K562 (cell line): ENCODE data around the gene TXNRD1. TPM values are rescaled to one million over a fixed set of nuclear protein-coding genes. Genes with fewer than 3 reads are reported as not detected.
A peak's percentile ranks its signal among the peaks of the same experiment; 100 is the strongest.

ENCODE experiments used
- ATAC-seq: fragments of 200-7000 bp; cut with Tn5 transposase; 3 replicates; pipeline ENCODE4 v1.9.1; 2020; ENCODE audit warnings: moderate library complexity
- BruUV-seq: library from RNA; stranded (reverse); fragments of 400-500 nt; replicated peaks from 2 replicates; lab custom pipeline; 2021; lab: Mats Ljungman, UMichigan
- CTCF ChIA-PET: fragments of 300-600 bp; formaldehyde crosslinking; extraction: SDS; loops from one replicate; lab custom pipeline; 2021; ENCODE audit warnings: low intra/inter-chr PET ratio; lab: Yijun Ruan, JAX
- POLR2A ChIA-PET: fragments of 300-600, 350-650 bp; sonication (Branson Sonifier 250); formaldehyde crosslinking; extraction: SDS; loops from one replicate; lab custom pipeline; 2021; ENCODE audit warnings: antibody characterized with exemption, inconsistent platforms; lab: Yijun Ruan, JAX
- DNase-seq, 4 experiments: peaks; one replicate each; pipeline versions ENCODE4 v3.0.0 to v3.0.0-alpha.2; 2011 to 2018; ENCODE audit warnings: low spot score in 3 of 4, mixed read lengths in 3 of 4; ENCODE audit errors: extremely low read depth in 1 of 4
- FAIRE-seq: peaks from 2 replicates; lab custom pipeline; 2011; peaks lifted over from hg19 to GRCh38; lab: Jason Lieb, UNC
- H2AFZ ChIP-seq: 2 replicates; pipeline ENCODE4 v1.6.0; 2011; ENCODE audit warnings: low read depth, low read length, control low read depth, inconsistent platforms
- H3K27ac ChIP-seq: fragments of 200-600 bp; 3 replicates; pipeline ENCODE4 v1.8.0; 2011; ENCODE audit warnings: low read depth, mild to moderate bottlenecking, control low read depth, inconsistent platforms, low read length, moderate library complexity, mixed read lengths; ENCODE audit errors: extremely low read depth
- H3K27me3 ChIP-seq, 2 experiments: fragments of 300-600 bp in 1 of 2; 2 replicates in 1 of 2; 3 replicates in 1 of 2; pipeline versions ENCODE4 v1.6.0 to v1.8.0; 2011; ENCODE audit warnings: inconsistent platforms in 2 of 2, low read length in 2 of 2, mild to moderate bottlenecking in 1 of 2, mixed read lengths in 1 of 2, moderate library complexity in 1 of 2; ENCODE audit not compliant: control insufficient read depth in 2 of 2, insufficient read depth in 2 of 2
- H3K36me3 ChIP-seq: fragments of 300-600 bp; 3 replicates; pipeline ENCODE4 v1.8.0; 2011; ENCODE audit warnings: mild to moderate bottlenecking, low read length, inconsistent platforms; ENCODE audit not compliant: control insufficient read depth, insufficient read depth
- H3K4me1 ChIP-seq, 2 experiments: fragments of 200-600 bp in 1 of 2; replicated peaks in 1 of 2; 2 replicates in 1 of 2; 3 replicates in 1 of 2; pipeline versions ENCODE4 v1.5.1 to v1.8.0; 2011; ENCODE audit warnings: inconsistent platforms in 2 of 2, low read length in 2 of 2, mild to moderate bottlenecking in 1 of 2, mixed read lengths in 1 of 2, moderate library complexity in 1 of 2; ENCODE audit not compliant: control insufficient read depth in 2 of 2, insufficient read depth in 2 of 2
- H3K4me2 ChIP-seq: 2 replicates; pipeline ENCODE4 v1.6.1; 2011; ENCODE audit warnings: low read length, control low read depth, inconsistent platforms, mixed read lengths; ENCODE audit not compliant: insufficient read depth
- H3K4me3 ChIP-seq: fragments of 200-600 bp; sonication (generic), shearing (Covaris generic); 2 replicates; pipeline ENCODE4 v1.5.1; 2016; ENCODE audit warnings: control low read depth, inconsistent platforms
- H3K79me2 ChIP-seq: fragments of 200-600 bp; 3 replicates; pipeline ENCODE4 v1.8.0; 2011; ENCODE audit warnings: low read length, inconsistent platforms; ENCODE audit not compliant: control insufficient read depth, insufficient read depth
- H3K9ac ChIP-seq, 2 experiments: 2 replicates each; pipeline versions ENCODE4 v1.6.0 to v1.6.1; 2011; ENCODE audit warnings: low read depth in 2 of 2, low read length in 2 of 2, control low read depth in 1 of 2, inconsistent platforms in 1 of 2, mild to moderate bottlenecking in 1 of 2, mixed read lengths in 1 of 2; ENCODE audit not compliant: insufficient read depth in 1 of 2
- H3K9me1 ChIP-seq: one replicate; pipeline ENCODE4 v1.6.0; 2011; ENCODE audit warnings: inconsistent platforms, mild to moderate bottlenecking, low read length, moderate library complexity; ENCODE audit not compliant: control insufficient read depth, insufficient read depth
- H3K9me3 ChIP-seq: replicated peaks from 2 replicates; pipeline ENCODE4 v1.5.1; 2011; ENCODE audit warnings: low read depth, low read length, inconsistent platforms; ENCODE audit not compliant: control insufficient read depth, insufficient read depth
- H4K20me1 ChIP-seq: replicated peaks from 2 replicates; pipeline ENCODE4 v1.6.1; 2011; ENCODE audit warnings: low read length, inconsistent platforms, mixed read lengths; ENCODE audit not compliant: control insufficient read depth, insufficient read depth
- DNMT1 ChIP-seq: fragments of 450-650 bp; IDR thresholded peaks from 2 replicates; pipeline ENCODE4 v1.6.1; 2016; ENCODE audit warnings: antibody characterized with exemption, mild to moderate bottlenecking
- GTF2E2 ChIP-seq: fragments of 200-800 bp; sonication (Bioruptor generic); IDR thresholded peaks from 2 replicates; pipeline ENCODE4 v1.6.1; 2016; ENCODE audit warnings: missing genetic modification characterization, missing compliant biosample characterization
- MIER1 ChIP-seq: fragments of 450-650 bp; IDR thresholded peaks from 2 replicates; pipeline ENCODE4 v1.6.1; 2016; ENCODE audit warnings: antibody characterized with exemption, mild to moderate bottlenecking, low read depth
- MYBL2 ChIP-seq, 2 experiments: fragments of 450-650 bp in 1 of 2; sonication (generic) in 1 of 2; formaldehyde crosslinking in 1 of 2; IDR thresholded peaks; 2 replicates each; pipeline versions ENCODE4 v1.6.1 to v1.8.1; 2017 to 2022; ENCODE audit warnings: borderline replicate concordance in 1 of 2, inconsistent platforms in 1 of 2, low read depth in 1 of 2, mild to moderate bottlenecking in 1 of 2, missing genetic modification reagents in 1 of 2, moderate library complexity in 1 of 2
- NFATC3 ChIP-seq: fragments of 450-650 bp; IDR thresholded peaks from 2 replicates; pipeline ENCODE4 v1.6.1; 2017; ENCODE audit warnings: mild to moderate bottlenecking
- RFX5 ChIP-seq: IDR thresholded peaks from 2 replicates; pipeline ENCODE4 v1.6.1; 2011; ENCODE audit warnings: low read depth, mild to moderate bottlenecking, improper control_type of control experiment, low read length
- ZNF436 ChIP-seq: fragments of 250-450, 450-650 bp; sonication (Bioruptor Pico); formaldehyde crosslinking; IDR thresholded peaks from 2 replicates; pipeline ENCODE4 v1.7.0; 2020; ENCODE audit warnings: mild to moderate bottlenecking
- ZNF780A ChIP-seq: fragments of 250-450 bp; sonication (Bioruptor Pico); IDR thresholded peaks from 2 replicates; pipeline ENCODE4 v1.5.0; 2021; ENCODE audit warnings: mild to moderate bottlenecking
- whole genome bisulfite sequencing: fragments of 100-300 bp; shearing (Covaris generic); methylation state at CpG from one replicate; pipeline ENCODE4 v1.1.6; 2016; ENCODE audit warnings: low coverage, mixed read lengths; ENCODE audit not compliant: insufficient coverage; ENCODE audit errors: missing lambda C conversion rate; 5-methylcytosine and 5-hydroxymethylcytosine counted together
- in situ Hi-C: fragments of 300-500 bp; cut with MboI; formaldehyde crosslinking; loops from 4 replicates; pipeline ENCODE4 v1.15.0; 2018; ENCODE audit warnings: inconsistent platforms, mixed read lengths
- intact Hi-C: fragments of 100-400 bp; cut with micrococcal nuclease; formaldehyde crosslinking; loops from 2 replicates; pipeline ENCODE4 v1.14.2; 2022
- polyA plus RNA-seq, 8 experiments: library from polyadenylated mRNA; depleted of rRNA in 4 of 8; stranded (reverse) in 5 of 8; unstranded in 3 of 8; fragments of >200 nt; fragmentation: Nextera tagmentation in 2 of 8; fragmentation: Illumina TruSeq in 1 of 8; extraction: Ambion mirVana in 2 of 8; extraction: Trizol in 1 of 8; gene quantifications; 2 replicates each; pipeline versions ENCODE4 v1.2.1 to v1.2.3, GENCODE V29; 2011 to 2014; ENCODE audit warnings: inconsistent platforms in 1 of 8, missing spikeins in 1 of 8
- total RNA-seq, 7 experiments: library from RNA; depleted of rRNA in 6 of 7; stranded (reverse); fragments of >200 nt in 6 of 7; fragmentation: Illumina TruSeq in 2 of 7; extraction: Trizol in 2 of 7; gene quantifications; 2 replicates each; pipeline versions ENCODE4 v1.2.1 to v1.2.3, GENCODE V29; 2011 to 2021; ENCODE audit warnings: low replicate concordance in 1 of 7

The TXNRD1 gene
- total and polyA plus RNA-seq, 9 of the 15 experiments (the other 6 are each of a cell fraction or from before 2014, with no cell fraction given): 107 to 189 (median 146) TPM

- no peak for TF ChIP-seq DNMT1
- TF ChIP-seq MYBL2 (IDR thresholded peaks at IDR 0.05; ENCODE audit: low read depth): no peak
- TF ChIP-seq MYBL2 (CRISPR knock-in tag; IDR thresholded peaks at IDR 0.05; ENCODE audit: borderline replicate concordance): no peak
- no peak for TF ChIP-seq ZNF436 (CRISPR knock-in tag)
- TF ChIP-seq RFX5: no peak
- TF ChIP-seq, all 486 proteins: peak for 0
Observed at GRCh38 chr12:104247698-104248097, 32.1 kb downstream of the TXNRD1 start (continued).

GRCh38 chr12:104248444-104248843 is 32.9 kb downstream of the TXNRD1 start:
- Histone ChIP-seq H3K4me1 (peaks cover 4 to 6% of the 10 kb centered on the region in 2 experiments; a peak in 3 of 5 replicates), H4K20me1 (no peaks in the 10 kb centered on the region), H3K27ac (no peak overlapping the region), H3K36me3 (no peaks in the 10 kb centered on the region), H3K9ac (no peak overlapping the region)
- CTCF ChIA-PET: no interaction called here
- POLR2A ChIA-PET: no interaction called here
- no TSS peak for BruUV-seq
- 89% methylated on average over 8 of the region's 8 CpGs for WGBS
- TF ChIP-seq MIER1 (no peak), GTF2E2 (tag) (no peak), ZNF780A (CRISPR knock-in tag) (no peak), NFATC3 (no peak)
- TF ChIP-seq, all 486 proteins: peak for 0
- no peaks in the 10 kb centered on the region for H3K79me2 ChIP-seq
- H3K4me2 ChIP-seq: no peak overlapping the region
- ATAC-seq: no peak
- in situ Hi-C loops (no loop called here), intact Hi-C loops (no loop called here)
- no peaks in the 10 kb centered on the region for H3K27me3 ChIP-seq
- no peak for DNase-seq
- no peak overlapping the region for H3K4me3 ChIP-seq
- 0 out of 2 replicates have a peak, but pooled peaks cover 2% of the 10 kb centered on the region for H3K9me3 ChIP-seq
- peak overlapping the region; percentile 77; the same call in 1 of the 2 replicates for H2AFZ ChIP-seq
- FAIRE-seq: no peak
- H3K9me1 ChIP-seq: no peaks in the 10 kb centered on the region
